ENCODE results near the gene MAP2K4. TPM values are rescaled to one million over a fixed set of nuclear protein-coding genes. Genes with fewer than 3 reads are reported as not detected.

Gene MAP2K4
- total RNA-seq, 2 experiments from 2014 or later, result 12.3 to 29.1 TPM

GRCh38 chr17:12116143-12116542, 95.5 kb downstream of the MAP2K4 start:
- Histone ChIP-seq H3K27ac (ENCODE audit: low read depth, low read length, poor library complexity, severe bottlenecking) (no peak overlapping the region), H3K9me3 (ENCODE audit: low read length) (no peaks in the 10 kb centered on the region), H3K36me3 (ENCODE audit: insufficient read depth, low read length) (peaks cover 52% of the 10 kb centered on the region), H3K4me3 (ENCODE audit: low read depth, low read length, poor library complexity, severe bottlenecking) (no peak overlapping the region), H3K4me1 (ENCODE audit: insufficient read depth, low read length, poor library complexity, severe bottlenecking) (no peaks in the 10 kb centered on the region), H2AFZ (ENCODE audit: low read length) (no peak overlapping the region), H3K9me2 (ENCODE audit: insufficient read depth, low read length) (no peaks in the 10 kb centered on the region; the same call in 1 of the 2 replicates), H3K4me2 (ENCODE audit: low read length) (no peak overlapping the region), H4K20me1 (ENCODE audit: insufficient read depth, low read length) (no peaks in the 10 kb centered on the region), H3K79me2 (ENCODE audit: insufficient read depth, low read depth, low read length) (no peaks in the 10 kb centered on the region)
- no peak for DNase-seq (ENCODE audit: low spot score)
- BruUV-seq (replicated peaks), result no TSS peak
- intact Hi-C loops (cut with micrococcal nuclease; ENCODE audit: unreplicated experiment), result no loop called here
- TF ChIP-seq CTCF (conservative IDR thresholded peaks at IDR 0.05; ENCODE audit: low read length) (no peak), EZH2phosphoT487 (IDR thresholded peaks at IDR 0.05; ENCODE audit: borderline replicate concordance, low read depth, low read length) (no peak)
- ChIA-PET POLR2A (interaction anchor here (1.3 kb wide), 1 partner anchor 10 kb away, joined by 3 read pairs; no protein-coding TSS in a partner anchor), CTCF (ENCODE audit: unreplicated experiment) (no interaction called here)

DNA sequence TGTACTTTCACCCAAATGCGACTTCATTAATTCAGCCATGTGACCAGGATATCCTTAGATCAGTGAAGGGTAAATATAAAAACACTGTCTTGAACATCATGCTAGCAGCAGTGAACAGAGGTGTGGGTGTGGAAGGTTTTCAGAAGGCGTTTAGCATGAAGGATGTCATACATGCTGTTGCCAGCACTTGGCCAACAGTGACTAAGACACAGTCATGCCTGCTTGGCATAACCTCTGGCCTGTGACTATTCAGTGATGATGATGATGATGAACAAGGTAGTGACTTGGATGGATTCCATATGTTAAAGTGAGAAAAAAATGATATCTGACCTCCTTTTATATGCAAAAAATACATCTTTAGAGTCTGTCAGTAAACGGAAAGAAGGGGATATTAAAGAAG, 97.9 kb downstream of the MAP2K4 start:
- H3K9me3 ChIP-seq (ENCODE audit: low read length), result no peaks in the 10 kb centered on the region
- ChIA-PET POLR2A (interaction anchor here (0.6 kb wide), 1 partner anchor 15 kb away, joined by 3 read pairs; no protein-coding TSS in a partner anchor), CTCF (ENCODE audit: unreplicated experiment) (no interaction called here)
- no peaks in the 10 kb centered on the region for H4K20me1 ChIP-seq (ENCODE audit: insufficient read depth, low read length)
- TF ChIP-seq EZH2phosphoT487 (IDR thresholded peaks at IDR 0.05; ENCODE audit: borderline replicate concordance, low read depth, low read length) (no peak), CTCF (conservative IDR thresholded peaks at IDR 0.05; ENCODE audit: low read length) (no peak)
- no peaks in the 10 kb centered on the region for H3K79me2 ChIP-seq (ENCODE audit: insufficient read depth, low read depth, low read length)
- DNase-seq (ENCODE audit: low spot score), result no peak
- no peaks in the 10 kb centered on the region for H3K4me1 ChIP-seq (ENCODE audit: insufficient read depth, low read length, poor library complexity, severe bottlenecking)
- no peak overlapping the region for H3K27ac ChIP-seq (ENCODE audit: low read depth, low read length, poor library complexity, severe bottlenecking)
- no peak overlapping the region for H3K4me2 ChIP-seq (ENCODE audit: low read length)
- H3K9me2 ChIP-seq (ENCODE audit: insufficient read depth, low read length), result no peaks in the 10 kb centered on the region
- intact Hi-C loops (cut with micrococcal nuclease; ENCODE audit: unreplicated experiment), result no loop called here
- BruUV-seq (replicated peaks), result no TSS peak
- no peak overlapping the region for H2AFZ ChIP-seq (ENCODE audit: low read length)
- H3K4me3 ChIP-seq (ENCODE audit: low read depth, low read length, poor library complexity, severe bottlenecking), result no peak overlapping the region
- peaks cover 29% of the 10 kb centered on the region for H3K36me3 ChIP-seq (ENCODE audit: insufficient read depth, low read length)

GRCh38 chr17:12122075-12122474, 101.4 kb downstream of the MAP2K4 start:
- Histone ChIP-seq H3K9me2 (ENCODE audit: insufficient read depth, low read length) (no peaks in the 10 kb centered on the region), H3K79me2 (ENCODE audit: insufficient read depth, low read depth, low read length) (no peaks in the 10 kb centered on the region), H2AFZ (ENCODE audit: low read length) (no peak overlapping the region), H3K4me1 (ENCODE audit: insufficient read depth, low read length, poor library complexity, severe bottlenecking) (no peaks in the 10 kb centered on the region), H3K4me3 (ENCODE audit: low read depth, low read length, poor library complexity, severe bottlenecking) (no peak overlapping the region), H3K27ac (ENCODE audit: low read depth, low read length, poor library complexity, severe bottlenecking) (no peak overlapping the region), H3K36me3 (ENCODE audit: insufficient read depth, low read length) (peaks cover 21% of the 10 kb centered on the region), H3K9me3 (ENCODE audit: low read length) (no peaks in the 10 kb centered on the region), H4K20me1 (ENCODE audit: insufficient read depth, low read length) (no peaks in the 10 kb centered on the region), H3K4me2 (ENCODE audit: low read length) (no peak overlapping the region)
- intact Hi-C loops (cut with micrococcal nuclease; ENCODE audit: unreplicated experiment), result no loop called here
- TF ChIP-seq CTCF (conservative IDR thresholded peaks at IDR 0.05; ENCODE audit: low read length) (no peak), EZH2phosphoT487 (IDR thresholded peaks at IDR 0.05; ENCODE audit: borderline replicate concordance, low read depth, low read length) (no peak)
- DNase-seq (ENCODE audit: low spot score), result no peak
- ChIA-PET CTCF (ENCODE audit: unreplicated experiment) (no interaction called here), POLR2A (no interaction called here)
- no TSS peak for BruUV-seq (replicated peaks)
